Stimulated activated CD4-positive, alpha-beta T cell treated with anti-CD3 and anti-CD28 coated beads, Interleukin-15, amount 100 ng/mL, for 1 hour (primary cell): ENCODE measurements around the gene CFAP20DC.
"Not testable (repeated sequence)": the region's sequence is repeated elsewhere in the genome, so short reads cannot be mapped to it uniquely, and the experiment has no call there.

Source experiments
- DNase-seq, 2 donors: peaks; one replicate each; pipeline ENCODE4 v3.0.0-alpha.2; 2020; ENCODE audit warnings: low read depth in 1 of 2, low spot score in 1 of 2

Gene CFAP20DC

DNA sequence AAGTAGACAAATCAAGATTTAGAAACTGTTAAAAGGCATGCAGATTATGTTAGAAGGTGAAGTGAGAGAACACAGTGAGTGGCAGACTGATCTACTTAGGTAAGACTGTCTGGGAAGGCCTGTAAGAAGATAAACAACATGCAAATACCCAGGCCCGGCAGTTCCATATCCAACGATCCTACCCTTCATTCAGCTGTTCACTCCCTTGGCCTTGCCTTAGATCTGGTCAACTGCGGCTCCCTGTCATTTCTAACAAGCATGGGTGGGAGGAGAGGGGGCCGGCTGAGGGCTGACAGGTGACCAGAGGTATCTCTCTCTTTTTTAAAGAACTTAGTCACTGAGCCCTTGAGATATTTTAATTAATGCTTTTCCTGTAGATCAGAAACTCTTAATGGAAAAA lies 298.6 kb downstream of the CFAP20DC start:
- no peak for DNase-seq

DNA sequence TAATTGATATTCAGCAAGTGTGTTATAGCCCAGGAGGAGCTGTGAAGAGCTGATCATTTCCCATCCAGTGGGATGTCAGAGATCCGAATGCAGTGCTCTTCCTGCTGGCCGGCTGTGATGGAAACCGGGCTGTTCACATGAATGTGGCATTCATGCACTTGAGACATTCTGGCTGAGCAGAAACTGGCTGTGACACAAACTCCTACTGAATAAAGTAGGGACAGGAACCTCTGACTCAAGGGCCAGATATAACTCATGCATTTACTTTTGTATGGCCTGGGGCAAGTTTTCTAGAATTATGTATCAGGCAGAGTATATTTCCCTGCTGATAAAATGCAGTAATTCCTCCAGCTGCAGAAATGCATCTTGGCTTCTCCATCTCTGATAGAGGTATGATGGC lies 299.9 kb downstream of the CFAP20DC start:
- DNase-seq: no peak

DNA sequence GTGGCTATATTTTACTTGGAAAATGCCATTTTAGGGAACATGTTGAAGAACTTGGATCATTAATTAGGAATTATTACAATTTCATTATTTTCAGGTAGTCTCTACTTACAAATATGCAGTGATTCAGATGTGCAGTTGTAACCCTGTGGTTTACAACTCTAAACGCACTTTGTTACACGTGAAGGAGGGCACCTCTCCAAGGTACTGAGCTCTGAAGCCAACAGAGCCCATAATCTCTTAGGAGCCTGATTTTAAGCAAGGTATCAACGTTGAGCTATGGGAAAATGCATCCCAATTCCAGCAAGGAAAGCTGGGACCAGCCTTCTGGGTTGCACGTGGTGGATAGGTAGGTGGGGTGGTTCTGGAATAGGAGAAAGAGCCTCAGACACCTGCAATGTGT lies 301.8 kb downstream of the CFAP20DC start:
- no peak for DNase-seq

DNA sequence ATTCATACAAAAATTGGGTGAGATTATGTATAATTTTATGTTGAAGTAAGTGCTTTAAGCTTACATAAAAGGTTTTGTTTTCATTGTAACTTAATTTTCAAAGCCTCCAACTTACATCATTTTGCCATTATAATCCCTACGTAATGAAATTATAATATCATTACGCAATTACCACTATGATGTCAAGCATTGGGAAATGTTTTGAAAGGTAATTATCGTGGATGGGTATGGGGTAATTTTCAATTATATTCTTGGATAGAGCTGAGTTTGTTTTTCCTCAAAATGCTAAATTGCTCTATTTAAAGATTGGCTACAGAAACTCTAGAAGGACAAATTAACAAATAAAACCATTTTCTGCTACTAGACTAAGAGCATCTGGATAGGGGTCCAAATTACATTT lies 303.1 kb downstream of the CFAP20DC start:
- no peak for DNase-seq

DNA sequence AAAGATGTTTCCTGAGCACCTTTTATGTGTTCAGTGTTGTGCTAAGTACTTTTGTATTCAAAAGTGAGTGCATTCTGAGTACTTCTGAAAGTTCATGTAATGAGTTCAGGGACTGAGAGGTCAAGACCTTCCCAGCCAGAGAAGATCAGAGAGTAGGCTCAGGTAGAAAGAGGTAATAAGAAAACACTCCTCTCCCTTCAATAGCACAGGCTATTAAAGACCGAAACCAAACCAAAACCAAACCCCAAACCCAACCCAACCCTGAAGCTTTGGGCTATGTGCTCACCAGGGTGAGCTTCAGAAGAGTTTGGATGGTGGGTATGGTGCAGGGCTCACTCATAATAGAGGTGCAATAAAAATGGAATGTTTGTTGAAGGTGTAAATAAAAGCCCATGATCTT lies 306.5 kb downstream of the CFAP20DC start:
- DNase-seq: no peak

DNA sequence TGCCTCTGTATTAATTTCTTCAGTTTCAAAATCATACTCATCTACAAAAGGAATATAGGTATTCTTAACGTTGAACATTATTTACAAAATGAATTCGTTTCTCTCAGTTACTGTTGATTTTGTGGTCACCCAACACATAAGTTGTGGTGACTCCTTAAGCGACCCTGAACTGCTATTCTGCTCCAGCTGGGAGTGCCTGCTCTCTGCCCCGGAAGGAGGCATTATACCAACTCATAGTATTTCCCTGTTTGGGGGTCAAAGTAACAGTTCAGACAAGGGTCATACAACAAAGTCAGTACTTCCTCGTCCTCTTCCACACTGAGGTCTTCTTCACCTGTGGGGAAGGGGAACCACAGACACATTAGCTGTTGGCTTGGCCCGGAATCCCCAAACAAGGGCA lies 307.6 kb downstream of the CFAP20DC start:
- DNase-seq: no peak

DNA sequence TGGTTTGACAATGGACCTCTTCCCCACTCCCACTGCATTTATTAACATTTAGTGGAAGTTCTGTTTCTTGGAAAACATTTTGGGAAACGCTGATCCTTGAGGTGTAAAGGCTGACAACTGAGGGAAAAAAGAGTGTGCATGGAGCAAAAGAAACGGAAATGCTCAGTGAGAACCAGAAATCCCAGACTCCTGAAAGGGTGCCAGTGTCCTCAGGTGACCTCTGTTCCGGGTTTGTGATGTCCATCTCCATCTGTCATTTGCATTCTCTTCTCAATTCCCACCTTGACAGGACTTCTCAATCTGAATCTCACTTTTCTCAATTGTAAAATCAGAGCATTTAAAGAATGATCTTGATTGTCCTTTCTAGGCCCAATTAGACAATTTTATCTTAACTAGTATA lies 312.2 kb downstream of the CFAP20DC start:
- DNase-seq: no peak

DNA sequence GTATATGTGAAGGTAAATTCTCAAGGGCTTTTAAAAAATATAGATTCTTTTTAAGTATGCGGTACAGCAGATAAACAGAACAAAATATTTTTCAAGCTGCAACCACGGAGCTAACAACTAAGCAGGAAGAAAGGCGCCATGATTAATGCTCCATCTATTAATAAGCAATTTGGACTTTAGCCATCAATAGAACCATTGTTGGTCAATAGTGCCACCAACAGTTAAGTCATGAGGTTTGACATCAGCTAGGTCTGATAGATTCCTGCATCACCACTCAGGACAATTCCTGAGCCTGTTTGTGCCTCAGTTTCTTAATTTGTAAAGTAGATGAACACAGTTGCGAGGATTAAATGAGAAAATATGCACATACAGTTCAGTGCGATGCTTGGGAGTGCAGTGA lies 318.2 kb downstream of the CFAP20DC start:
- DNase-seq: no peak

DNA sequence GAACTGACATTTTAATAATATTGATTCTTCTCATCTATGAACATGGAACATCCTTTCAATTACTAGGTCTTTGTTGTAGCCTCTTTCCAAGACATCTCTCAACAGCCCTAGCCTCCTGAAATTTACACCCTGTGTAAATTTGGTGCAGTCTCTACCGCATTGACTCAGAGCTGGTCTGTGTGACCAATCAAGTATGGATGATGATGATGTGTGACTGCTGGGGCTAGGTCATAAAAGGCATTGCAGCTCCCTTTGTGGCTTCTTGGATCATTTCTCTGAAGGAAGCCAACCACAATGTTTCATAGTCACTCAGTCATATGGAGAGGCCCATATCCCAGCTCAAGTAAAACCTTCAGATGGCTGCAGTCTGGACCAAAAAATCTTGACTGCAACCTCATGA lies 321.1 kb downstream of the CFAP20DC start:
- DNase-seq: no peak

DNA sequence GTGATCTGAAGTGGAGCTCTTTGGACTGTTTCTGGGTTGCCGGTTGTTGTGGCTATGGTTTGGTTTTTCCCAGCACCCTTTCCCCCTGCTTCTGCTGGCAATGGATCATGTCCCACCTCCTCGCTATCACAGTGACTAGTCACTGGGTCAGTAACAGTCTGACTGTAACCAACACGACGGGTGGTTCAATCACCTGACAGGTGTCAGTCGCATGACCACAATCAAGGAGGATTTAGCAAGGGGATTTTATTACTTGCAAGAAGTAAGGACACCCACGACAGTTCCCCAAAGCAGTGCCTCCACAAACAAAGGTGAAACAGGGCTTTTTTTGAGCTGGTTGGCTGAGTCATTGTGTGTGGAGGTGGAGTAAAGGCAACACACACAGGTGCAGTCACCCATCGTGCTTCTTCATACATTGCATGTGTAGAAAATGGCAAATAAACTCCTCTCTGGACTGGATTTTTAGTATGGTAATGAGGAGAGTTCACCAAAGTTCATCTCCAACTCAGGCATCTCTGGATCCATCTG lies 324.4 kb downstream of the CFAP20DC start:
- DNase-seq: no peak

DNA sequence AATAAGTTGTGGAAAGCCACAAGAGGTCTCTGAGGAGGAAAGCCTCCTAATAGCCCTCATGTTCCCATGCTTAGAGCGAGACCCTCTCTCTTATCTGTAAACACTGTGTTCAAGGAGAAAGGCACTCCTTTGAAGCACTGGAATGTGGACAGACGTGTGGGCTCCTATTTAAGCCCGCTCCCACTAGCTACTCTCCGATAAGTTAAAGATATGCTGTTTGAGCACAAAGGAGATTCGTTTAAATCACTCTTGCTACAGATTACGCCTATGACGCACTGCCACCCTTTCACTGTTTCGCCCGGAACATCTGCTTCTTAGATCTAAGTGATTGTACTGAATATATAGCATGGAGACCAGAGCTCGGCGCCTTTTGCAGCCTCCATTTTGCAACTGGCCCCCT lies 325.5 kb downstream of the CFAP20DC start:
- DNase-seq: no peak

DNA sequence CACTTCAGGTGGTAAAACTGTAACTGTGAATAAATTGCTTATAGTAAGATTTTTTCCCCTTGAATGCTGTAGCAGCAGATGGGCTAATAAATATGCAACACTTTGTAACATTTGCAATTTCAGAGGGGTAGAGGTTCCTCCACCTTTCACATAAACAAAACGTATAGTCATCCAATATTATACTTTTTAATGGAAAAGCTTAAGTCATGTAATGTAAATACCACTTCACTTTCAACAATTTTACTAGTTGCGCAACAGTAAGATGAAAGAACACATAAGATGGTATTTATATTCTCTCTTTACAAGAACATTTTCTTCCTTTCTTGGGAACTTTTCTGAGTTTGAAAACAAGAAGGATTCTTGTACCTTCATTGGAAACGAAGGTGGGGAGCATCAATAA lies 326.7 kb downstream of the CFAP20DC start:
- DNase-seq: no peak

DNA sequence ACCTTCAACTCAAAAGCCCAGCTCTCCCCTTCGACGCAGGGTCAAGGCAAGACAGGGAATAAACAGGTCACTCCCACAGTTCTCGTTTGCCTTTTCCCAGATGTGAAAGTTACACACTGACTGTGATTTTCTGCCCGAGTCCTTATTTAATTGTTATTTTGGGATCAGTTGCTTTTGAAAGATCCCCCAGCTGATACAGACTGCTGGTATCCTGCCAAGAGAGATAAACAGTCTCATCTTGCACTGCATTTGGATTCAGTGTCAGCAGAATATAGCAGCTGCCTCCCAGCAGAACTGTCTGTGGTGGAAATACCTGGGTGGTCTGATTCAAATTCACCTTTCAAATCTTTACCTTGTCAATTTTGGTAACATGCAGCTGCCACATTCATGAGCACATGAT lies 327.3 kb downstream of the CFAP20DC start:
- DNase-seq: no peak

DNA sequence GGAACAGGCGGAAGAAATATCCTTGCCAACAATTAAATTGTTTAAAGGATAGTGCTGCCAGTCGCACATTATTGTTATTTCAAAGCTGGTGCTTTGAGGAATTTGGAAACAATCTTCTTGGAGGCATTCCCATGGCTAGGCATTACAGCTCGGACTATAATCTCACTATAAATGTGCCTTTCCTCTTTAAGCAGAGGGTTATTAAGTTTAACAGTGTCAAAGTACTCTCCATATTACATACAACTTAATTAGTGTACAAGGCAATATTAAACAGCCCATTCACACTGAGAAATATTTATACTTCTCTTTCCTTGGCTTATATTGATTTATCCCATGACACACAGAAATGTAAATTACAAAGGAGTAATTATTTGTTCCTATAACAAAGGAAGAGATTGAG lies 329.3 kb downstream of the CFAP20DC start:
- DNase-seq: no peak

DNA sequence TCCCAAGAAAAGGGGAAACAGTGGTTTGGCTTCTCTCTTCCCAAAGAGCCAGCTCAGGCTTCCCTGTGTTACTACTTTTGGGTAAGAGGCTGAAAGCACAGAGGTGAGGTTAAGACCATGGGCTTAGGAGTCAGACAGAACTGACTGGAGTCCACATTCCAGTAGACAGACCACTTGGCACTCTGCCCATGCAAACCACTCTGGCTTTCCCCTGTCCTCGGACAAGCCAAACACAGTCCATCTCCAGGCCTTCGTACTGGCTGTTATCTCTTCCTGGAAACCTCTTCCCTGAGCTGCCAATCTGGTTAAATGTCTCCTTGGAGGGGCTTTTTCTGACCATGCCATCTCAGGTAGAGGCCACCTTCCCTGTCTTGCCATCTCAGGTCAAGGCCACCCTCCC lies 330.1 kb downstream of the CFAP20DC start:
- no peak for DNase-seq

DNA sequence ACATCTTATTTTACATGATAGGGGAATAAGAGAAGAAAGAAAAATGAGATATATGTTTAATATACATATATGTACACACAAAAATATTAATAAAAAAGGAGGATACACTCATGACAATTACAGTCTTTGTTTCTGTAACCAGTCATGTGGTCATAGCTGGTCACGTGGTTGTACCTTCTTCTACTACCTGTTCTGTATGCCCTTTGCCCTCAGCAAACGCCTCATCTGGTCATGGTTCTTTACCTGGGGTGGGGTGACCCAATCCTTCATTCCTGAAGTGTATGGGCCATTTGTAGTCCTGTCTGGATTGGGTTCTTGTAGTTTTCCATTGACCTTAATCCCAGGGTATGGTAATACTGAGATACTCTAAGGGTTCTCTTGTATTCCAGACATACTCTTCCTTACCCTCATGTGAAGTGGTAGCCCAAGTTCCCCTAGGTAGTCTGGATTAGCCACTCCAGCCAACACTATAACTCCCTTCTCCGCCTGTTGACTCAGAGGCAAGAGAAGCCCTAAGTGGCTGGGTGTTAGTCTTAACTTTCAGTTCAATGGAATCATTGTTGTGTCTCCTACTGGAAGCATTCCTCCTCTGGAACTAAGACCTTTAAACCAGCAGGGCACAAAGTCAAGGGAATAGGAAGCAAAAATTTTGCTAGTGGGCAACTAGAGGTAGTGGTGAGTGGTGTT lies 336.0 kb downstream of the CFAP20DC start:
- no peak for DNase-seq

DNA sequence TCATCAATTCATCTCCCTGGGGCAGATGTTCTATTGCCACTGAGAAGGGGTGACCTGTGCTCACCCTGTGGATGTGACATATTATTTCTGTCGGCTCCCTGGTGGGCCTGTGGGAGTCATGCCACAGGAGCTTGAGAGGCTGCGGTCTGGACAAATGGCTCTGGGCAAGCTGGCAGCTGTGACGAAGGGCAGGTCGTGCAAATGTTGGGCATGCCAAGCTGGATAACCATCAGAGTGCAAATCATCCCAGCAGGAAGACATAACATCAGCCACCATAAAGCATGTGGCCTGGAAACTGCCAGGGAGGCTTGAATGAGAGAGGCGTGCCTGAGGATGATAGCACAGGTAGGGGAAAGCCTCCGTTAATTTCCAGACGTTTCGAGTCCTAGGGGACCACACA lies 338.0 kb downstream of the CFAP20DC start:
- DNase-seq: no peak

DNA sequence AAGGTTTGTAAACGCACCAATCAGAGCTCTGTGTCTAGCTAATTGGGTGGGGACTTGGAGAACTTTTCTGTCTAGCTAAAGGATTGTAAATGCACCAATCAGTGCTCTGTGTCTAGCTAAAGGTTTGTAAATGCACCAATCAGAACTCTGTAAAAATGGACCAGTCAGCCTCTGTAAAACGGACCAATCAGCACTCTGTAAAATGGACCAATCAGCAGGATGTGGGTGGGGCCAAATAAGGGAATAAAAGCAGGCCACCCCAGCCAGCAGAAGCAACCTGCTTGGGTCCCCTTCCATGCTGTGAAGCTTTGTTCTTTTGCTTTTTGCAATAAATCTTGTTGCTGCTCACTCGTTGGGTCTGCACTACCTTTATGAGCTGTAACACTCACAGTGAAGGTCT lies 340.8 kb downstream of the CFAP20DC start:
- not testable (repeated sequence) for DNase-seq

DNA sequence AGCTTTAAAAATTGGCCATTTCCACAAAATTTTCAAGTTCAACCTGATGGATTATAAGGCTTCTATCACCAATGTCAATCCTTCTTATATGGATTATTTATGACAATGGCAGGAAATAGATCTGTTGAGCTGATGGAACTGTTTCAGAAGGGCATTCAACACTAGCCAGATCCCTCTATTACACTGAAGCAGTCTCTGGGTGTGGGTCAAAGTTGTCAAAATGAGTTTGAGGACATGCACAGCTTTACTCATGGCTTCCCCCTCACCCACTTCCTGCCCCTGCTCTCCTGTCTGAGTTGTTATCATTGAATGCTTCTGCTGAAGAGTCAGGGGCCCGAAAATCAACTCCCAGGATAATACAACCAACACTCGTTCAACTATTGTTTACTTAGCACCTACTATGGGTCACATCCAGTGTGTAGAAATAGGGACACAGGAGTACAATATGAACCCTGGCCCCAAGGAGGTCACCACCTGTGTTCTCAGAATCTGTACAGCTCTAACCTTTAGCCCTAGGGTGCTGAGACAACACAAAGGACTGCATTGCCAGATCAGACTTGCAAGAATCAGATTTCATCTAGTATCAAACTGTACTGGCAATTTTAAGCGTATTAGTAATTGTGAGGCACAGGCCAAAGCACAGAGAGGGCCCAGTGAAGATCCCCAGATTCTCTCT lies 341.6 kb downstream of the CFAP20DC start:
- no peak for DNase-seq

DNA sequence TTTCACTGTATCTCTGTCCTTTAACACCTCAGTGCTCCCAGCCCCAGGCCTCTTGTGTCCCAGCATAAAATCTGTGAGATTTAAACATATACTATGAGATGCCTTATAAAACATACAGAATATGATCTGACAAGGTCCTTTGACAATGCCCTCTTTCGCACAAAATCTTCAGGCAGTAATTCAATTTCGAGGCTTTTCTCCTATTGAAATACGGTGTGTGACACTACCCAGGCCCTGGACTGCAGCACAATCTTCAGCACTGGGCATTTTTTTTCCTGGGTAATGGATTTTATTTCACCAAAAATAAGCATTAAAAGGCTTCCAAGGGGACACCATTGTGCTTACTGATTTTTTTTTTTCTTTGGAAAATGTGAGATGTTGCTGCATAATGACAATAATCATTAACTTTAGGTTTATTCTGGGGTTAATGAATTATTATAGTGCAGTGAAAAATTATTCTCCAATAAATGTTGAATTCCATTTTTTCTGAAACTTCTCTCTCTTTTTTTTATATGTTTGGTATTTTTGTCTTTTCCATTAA lies 342.4 kb downstream of the CFAP20DC start:
- no peak for DNase-seq

DNA sequence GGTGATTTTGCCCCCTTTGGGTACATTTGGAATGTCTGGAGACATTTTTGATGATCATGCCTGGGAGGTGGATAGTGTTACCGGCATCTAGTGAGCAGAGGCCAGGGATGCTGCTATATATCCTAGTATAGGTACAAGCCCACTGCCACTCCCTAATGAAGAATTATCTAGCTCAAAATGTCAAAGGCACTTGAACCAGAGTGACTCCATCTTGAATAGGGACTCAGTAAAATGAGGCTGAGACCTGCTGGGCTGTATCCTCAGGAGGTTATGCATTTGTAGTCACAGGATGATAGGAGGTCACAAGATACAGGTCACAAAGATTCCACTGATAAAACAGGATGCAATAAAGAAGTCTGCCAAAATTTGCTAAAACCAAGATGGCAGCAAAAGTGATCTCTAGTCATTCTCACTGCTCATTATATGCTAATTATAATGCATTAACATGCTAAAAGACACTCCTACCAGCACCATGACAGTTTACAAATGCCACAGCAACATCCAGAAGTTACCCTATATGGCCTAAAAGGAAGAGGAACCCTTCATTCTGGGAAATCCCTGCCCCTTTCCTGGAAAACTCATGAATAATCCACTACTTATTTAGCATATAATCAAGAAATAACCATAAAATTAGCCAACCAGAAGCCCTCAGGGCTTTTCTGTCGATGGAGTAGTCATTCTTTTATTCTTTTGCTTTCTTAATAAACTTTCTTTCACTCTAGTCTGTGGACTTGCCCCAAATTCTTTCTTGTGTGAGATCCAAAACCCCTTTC lies 343.2 kb downstream of the CFAP20DC start:
- no peak for DNase-seq

DNA sequence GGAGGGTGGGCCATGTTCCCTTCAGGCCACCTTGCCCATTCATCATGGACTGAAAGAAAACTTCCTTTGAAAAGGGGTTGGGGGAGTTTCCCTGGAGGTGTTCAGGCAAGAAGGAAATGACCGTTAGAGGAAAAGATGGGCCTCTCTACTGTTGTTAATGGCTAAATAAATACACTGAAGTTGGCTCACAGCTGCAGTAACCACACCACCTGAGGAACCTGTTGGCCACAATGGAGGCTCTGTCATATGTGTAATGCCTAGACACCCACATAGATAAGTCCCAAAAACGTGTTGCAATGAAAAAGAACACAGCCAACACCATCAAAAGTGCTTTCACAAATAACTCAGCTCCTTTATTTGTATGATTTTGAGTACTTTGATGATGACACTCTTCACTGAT lies 345.1 kb downstream of the CFAP20DC start:
- DNase-seq: no peak
